ENCODE data around the gene GNL1. TPM values are rescaled to one million over a fixed set of nuclear protein-coding genes. Genes with fewer than 3 reads are reported as not detected.
A peak's percentile ranks its signal among the peaks of the same experiment; 100 is the strongest.

GNL1 gene
- 10 to 100 TPM; 40.1 to 50.6 (median 43.7) TPM for total RNA-seq

GRCh38 chr6:30556066-30556905 is at the start of gene GNL1:
Gene GNL1, minus strand, starts transcription at chr6:30556489. Its CDS starts 286 bp downstream, at chr6:30556203.
- DNase-seq (ENCODE audit: low spot score) (peak; percentile 96), ATAC-seq (ENCODE audit: low FRiP score) (peak; percentile 93)
- TF ChIP-seq CTCF (IDR thresholded peaks at IDR 0.05): no peak

GRCh38 chr6:30603961-30604360 is 47.7 kb upstream of the GNL1 start:
- DNase-seq (ENCODE audit: low spot score) (no peak), ATAC-seq (ENCODE audit: low FRiP score) (no peak)
- TF ChIP-seq CTCF (IDR thresholded peaks at IDR 0.05): no peak

- ATAC-seq (ENCODE audit: low FRiP score): no peak
- DNase-seq (ENCODE audit: low spot score): no peak
- no peak for TF ChIP-seq CTCF (IDR thresholded peaks at IDR 0.05)
Observed at GRCh38 chr6:30601815-30602641, 45.7 kb upstream of the GNL1 start.

- TF ChIP-seq CTCF (IDR thresholded peaks at IDR 0.05): no peak
Observed at GRCh38 chr6:30601436-30601814, 45.1 kb upstream of the GNL1 start.

GRCh38 chr6:30600451-30600961 is 44.2 kb upstream of the GNL1 start:
- no peak for TF ChIP-seq CTCF (IDR thresholded peaks at IDR 0.05)
- ATAC-seq (ENCODE audit: low FRiP score): no peak
- no peak for DNase-seq (ENCODE audit: low spot score)

More at GRCh38 chr6:30601436-30601814, 45.1 kb upstream of the GNL1 start:
- ATAC-seq (ENCODE audit: low FRiP score): no peak
- no peak for DNase-seq (ENCODE audit: low spot score)

GRCh38 chr6:30599625-30600324 is 43.5 kb upstream of the GNL1 start:
- ATAC-seq (ENCODE audit: low FRiP score) (no peak), DNase-seq (ENCODE audit: low spot score) (no peak)
- no peak for TF ChIP-seq CTCF (IDR thresholded peaks at IDR 0.05)

All from omental fat pad (tissue), 4 donors.